ENCODE measurements around the gene DAB2IP.

Gene DAB2IP

DNA sequence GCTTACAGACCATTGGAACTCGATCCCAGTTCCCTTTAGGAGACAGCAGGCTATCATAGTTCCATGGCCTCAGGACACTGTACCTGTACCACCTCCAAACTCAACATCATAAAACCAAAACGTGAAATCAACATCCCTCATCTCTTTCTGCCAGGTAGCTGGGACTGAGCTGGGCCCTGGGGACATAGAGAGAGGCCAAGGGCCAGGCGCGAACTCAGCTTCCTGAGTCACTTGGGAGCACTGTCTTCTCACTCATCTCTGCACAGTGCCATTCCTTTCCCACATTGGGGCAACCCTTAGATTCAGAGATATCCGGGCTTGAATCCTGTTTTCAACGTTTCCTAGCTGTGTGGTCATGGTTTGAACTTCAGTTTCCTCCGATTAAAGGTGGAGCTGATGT, 12.2 kb downstream of the DAB2IP start:
- no peak for DNase-seq (ENCODE audit: low spot score)

DNA sequence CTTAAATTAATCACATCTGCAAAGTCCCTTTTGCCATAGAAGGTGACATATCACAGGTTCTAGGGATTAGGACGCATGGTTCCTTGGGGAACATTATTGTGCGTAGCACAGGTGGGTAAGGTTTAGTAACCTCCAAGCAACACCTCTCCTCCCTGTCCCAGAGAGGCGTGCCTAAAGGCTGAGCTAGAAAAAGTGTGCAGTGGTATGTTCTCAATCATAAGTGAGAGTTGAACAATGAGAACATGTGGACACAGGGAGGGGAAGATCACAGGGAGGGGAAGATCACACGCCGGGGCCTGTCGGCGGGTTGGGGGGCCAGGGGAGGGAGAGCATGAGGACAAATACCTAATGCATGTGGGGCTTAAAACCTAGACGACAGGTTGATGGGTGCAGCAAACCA, 14.9 kb downstream of the DAB2IP start:
- DNase-seq (ENCODE audit: low spot score), result no peak

DNA sequence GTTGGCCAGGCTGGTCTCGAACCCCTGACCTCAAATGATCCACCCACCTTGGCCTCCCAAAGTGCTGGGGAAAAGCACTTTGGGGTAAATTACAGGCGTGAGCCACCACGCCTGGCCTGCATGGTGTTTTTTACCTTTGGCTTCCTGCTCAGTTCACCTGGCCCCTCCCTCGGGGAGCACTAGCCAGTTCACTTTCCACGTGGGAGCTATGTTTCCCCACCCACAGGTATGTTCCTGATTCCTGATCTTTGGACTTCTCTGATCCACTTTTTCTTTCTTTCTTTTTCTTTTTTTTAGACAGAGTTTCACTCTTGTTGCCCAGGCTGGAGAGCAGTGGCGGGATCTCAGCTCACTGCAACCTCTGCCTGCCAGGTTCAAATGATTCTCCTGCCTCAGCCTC, 15.8 kb downstream of the DAB2IP start:
- DNase-seq (ENCODE audit: low spot score), result no peak

DNA sequence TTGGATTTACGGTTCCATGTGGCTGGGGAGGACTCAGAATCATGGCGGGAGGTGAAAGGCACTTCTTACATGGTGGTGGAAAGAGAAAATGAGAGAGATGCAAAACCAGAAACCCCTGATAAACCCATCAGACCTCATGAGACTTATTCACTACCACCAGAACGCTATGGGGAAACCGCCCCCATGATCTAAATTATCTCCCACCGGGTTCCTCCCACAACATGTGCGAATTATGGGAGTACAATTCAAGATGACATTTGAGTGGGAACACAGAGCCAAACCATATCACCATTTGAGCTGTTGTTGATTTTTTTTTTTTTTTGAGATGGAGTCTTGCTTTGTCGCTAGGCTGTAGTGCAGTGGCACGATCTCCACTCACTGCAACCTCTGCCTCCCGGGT, 16.5 kb downstream of the DAB2IP start:
- no peak for DNase-seq (ENCODE audit: low spot score)

DNA sequence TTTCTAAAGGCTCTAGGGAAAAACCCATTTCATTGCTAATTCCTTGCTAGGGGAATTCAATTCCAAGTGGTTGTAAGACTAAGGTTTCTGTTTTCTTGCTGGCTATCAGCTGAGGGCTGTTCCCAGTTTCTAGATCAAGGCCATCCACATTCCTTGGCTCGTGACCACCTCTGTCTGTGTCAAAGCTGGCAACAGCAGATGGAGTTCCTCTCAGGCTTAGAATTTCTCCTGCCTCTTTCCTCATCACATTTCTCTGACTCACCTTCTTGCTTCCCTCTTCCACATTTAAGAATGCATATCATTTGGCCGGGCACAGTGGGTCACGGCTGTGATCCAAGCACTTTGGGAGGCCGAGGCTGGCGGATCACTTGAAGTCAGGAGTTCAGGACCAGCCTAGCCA, 19.0 kb downstream of the DAB2IP start:
- no peak for DNase-seq (ENCODE audit: low spot score)

DNA sequence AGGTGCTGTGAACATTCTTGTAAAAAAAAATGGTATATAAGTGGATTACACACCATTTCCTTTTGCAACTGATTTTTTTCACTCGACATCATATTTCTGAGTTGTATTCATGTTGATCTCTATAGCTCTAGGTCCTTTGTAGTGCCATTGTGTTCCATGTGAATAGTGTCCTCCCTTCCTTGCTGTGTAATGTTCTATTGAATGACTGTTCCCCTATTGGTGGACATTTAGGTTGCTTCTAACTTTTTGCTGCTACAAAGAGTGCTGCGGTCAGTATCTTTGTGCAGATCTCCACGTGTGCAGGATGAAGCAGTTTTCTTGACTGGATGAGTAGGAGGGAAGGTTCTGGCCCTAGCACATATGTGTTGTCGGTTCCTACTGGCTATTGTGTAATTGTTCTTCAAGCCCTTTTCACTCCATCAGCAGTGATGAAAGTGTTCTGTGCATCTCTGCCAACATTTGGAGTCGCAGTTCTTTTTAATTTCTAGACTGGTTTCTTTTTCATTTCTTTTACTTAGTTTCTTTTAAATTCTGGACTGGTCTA, 20.2 kb downstream of the DAB2IP start:
- DNase-seq (ENCODE audit: low spot score), result no peak

DNA sequence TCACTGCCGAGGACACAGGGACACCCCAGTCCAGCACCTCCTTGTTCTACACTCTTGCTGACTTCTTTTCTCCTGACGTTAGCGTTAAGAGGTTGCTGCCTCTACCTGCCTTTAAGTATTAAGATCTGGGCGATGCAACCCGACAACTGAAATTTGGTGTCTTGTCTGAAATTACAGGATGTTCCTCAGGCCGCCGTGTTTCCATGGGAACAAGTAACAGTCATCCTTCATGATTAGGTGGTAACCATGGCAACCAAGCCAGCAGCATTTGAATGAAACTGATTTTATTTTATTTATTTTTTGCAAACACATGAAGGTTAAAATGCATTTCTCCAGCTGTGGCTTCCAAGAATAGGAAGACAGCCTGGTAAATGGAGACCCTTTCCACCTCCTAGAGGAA, 20.8 kb downstream of the DAB2IP start:
- DNase-seq (ENCODE audit: low spot score), result no peak

DNA sequence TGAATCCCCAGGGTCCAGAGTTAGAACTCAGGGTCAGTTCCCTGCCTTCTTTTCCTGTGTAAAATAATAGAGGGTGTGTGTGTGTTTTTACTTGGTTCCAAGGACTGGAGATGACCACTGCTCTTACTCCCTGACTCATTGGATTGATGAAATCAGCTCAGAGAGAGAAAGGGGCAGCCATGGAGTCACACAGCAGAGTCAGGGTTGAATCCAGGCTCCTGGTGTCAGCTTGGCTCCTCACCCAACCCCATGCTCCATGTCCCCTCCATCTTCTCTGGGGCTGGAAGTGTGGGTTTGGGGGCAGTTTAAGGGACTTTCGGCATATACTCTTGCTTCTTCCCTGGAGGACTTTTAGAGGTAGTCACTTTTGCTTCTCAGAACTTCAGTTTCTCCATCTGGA, 21.6 kb downstream of the DAB2IP start:
- DNase-seq (ENCODE audit: low spot score), result no peak

DNA sequence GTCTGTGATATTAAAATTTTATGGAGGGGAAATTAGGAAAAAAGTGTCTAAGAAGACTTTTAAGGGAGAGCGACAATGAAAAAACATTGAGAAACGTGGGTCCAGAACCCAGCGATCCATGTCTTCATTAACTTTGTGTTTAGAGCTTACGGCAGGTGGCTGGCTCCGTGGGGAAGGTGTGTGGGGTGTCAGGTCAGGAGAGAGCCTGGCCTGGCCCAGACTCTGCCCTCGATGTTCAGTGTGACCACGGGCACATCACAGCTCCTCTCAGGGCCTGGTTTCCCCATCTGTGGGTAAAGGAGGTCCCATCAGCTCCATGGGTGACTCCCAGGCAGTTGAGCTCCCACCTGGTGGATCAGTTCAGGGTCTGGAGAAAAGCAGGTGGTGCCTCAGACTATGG, 22.1 kb downstream of the DAB2IP start:
- no peak for DNase-seq (ENCODE audit: low spot score)

DNA sequence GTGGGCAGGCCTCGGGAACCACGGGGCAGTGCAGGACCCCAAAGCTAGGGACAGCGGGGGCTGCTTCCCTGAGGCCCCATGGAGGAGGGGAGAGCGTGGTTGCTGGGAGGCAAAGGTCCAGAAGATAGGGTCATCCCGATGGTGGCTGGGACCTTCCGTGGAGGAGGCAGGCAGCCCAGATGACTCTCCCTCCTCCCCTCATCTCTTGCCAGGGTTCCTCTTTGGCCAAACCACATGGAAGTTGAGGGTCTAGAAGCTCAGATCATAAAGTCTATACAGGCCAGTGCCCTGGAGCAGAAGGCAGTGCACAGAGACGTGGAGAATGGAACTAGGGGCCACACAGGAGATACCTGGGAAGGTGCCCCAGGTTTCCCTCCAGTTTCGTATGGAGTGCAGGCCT, 22.6 kb downstream of the DAB2IP start:
- DNase-seq (ENCODE audit: low spot score), result no peak

DNA sequence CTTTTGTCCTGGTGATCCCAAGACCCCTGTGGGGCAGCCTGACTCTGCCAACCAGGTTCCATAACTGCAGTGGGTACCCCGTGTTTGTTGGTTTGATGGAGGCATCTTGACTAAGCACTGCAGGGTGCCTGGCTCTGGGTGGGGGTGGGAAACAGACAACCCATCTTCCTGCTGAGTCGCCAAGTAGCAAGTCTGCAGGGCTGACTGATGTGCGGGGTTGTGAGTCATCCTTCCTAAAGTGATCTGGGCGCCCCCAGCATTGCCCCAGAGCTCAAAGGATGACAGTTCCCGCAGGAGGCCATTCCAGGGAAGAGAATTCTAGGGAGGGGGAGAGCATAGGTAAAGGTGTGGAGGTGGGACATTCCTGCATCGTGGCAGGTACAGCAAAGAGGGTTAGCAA, 23.5 kb downstream of the DAB2IP start:
- DNase-seq (ENCODE audit: low spot score), result peak; percentile 67

DNA sequence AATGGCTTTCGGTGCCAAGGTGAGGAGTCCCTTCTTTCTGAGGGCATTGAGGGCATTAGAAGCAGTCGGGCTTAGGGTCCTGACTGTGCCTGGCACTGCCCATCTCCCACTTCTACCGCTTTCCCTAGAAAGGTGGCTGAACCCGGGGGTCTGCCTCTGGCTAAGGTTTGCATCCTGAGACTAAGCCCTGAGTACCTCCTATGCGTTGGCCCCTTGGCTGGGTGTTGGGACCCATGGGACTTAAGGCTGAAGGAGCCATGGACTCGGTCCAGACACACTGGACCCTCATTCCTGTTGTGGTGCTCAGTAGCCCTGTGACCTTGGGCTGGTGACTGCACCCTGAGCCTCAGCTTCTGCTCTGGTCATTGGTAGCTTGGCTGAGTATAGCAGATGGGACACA, 23.9 kb downstream of the DAB2IP start:
- DNase-seq (ENCODE audit: low spot score), result no peak

DNA sequence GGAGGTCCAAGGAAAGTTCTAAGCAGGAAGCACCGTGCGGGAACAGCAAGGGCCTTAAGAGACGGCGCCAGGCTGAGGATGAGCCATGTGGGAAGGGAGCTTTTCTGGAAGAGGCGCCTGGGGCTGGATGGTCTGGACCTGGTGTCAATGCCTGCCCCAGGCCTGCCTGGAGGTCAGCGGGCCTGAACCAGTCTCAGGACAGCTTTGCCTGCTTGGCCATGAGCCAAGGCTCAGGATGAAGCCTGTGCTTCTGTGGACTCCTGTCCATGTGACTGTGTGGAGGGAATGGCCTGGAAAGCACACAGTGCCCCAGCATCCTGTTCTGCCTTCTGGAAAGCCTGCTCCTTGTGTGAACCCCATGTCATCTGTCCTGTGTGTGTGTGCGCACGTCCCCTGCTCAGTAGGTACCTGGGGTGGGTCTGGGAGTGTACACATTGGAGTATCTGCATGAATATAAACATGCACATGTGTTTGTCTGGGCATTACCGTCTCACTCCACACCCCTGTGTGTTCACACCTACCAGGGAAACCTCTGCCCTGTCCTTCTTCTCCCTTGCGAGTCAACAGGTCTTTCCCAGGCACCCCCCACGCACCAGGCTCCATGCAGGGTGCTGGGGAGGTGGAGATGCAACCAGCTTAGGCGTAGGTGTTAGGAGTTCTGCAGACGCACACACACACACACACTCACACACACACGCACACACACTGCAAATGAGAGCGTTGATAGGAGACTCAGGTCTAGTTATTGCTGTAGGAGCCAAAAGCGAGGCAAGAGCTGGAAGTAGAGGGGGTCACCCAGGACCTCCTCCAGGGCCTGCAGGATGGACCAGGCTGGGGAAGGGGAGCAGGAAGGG, 24.8 kb downstream of the DAB2IP start:
- DNase-seq (ENCODE audit: low spot score), result no peak

DNA sequence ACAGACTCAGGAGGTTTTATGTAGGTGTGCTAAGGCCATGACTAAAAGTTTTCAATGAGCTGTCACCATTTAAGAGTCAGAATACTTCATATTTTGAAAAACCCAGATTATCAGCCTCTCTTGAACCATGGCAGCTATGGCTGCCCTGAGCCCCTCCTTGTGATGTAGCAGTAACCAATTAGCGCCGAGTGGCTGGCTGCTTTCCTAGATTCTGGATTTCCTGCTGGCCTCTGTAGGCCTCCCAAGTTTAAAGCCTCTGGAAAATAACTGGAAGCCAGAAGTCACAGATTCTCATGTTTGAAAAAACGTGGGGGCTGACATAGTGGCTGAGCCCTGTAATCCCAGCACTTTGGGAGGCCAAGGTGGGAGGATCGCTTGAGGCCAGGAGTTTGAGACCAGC, 25.5 kb downstream of the DAB2IP start:
- DNase-seq (ENCODE audit: low spot score), result no peak

DNA sequence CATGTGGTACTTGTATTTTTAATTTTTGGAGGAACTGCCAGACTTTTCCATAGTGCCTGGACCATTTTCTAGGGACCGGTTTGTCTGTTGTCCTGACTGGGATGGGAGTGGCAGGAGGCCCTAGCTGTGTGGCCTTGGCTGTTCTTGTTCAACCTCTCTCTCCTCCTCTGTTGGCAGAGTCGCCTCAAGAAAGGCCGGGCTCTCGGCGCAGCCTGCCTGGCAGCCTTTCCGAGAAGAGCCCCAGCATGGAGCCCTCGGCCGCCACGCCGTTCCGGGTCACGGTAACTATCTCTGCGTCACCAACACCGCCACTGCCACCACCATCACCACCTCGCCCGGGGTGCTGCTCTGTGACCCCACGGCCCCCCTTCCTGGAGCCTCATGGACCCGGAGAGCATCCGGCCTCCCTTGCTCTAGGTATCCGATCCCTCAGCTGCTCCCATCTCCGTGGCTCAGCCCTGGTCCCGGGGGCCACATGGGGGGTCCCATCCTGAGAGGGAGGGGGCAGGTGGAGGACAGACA, 27.1 kb downstream of the DAB2IP start:
- DNase-seq (ENCODE audit: low spot score), result no peak

DNA sequence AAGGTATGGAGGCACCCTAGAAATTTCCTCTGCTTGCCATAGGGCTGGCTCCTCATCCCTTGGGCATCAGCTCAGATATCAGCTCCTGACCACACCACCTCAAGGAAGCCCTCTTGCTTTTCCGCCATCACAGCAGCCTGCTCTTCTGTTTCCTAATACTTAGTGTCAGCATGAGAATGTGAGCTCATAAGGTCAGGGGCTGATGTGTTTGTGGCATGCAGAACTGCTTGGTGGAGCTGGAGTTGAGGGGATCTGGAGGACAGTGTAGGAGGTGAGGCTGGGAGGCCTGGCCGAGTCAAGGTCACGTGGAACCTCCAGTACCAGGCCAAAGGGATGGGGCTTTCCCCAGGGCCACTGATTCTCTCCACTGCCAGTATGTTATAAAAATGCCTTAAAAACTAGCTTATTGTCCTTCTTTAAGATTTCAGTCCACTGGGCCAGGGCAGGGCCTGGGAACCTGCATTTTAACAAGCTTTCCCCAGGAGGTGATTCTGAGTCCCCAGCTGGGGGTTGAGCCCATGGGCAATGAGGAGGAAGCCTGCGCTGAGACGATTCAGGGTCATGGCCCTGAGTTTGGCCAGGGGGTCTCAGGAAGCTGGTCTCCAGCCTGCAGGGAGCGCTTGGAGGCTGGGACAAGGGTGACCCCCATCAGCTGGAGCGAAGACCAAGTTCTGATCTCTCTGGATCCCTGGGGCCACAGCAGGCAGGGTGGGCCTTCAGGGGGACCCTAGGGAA, 28.6 kb downstream of the DAB2IP start:
- DNase-seq (ENCODE audit: low spot score), result no peak

DNA sequence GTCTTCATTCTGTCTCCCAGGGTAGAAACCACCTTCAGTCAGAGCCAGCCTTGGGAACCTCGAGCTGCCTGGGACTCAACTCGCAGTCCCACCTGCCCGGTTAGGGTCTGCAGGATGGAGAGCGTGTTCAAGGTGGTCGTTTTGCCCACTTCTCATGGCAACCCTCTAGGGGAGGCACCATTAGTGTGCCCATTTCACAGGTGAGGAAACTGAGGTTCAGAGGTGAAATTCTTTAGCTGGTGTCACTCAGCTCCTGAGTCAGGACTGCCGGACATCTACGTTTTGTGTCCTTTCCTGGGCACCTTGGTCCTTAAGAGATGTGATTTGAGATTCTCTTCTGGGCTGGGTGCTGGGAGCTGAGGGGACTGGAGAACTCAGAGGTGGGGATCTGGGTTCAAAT, 30.0 kb downstream of the DAB2IP start:
- no peak for DNase-seq (ENCODE audit: low spot score)

DNA sequence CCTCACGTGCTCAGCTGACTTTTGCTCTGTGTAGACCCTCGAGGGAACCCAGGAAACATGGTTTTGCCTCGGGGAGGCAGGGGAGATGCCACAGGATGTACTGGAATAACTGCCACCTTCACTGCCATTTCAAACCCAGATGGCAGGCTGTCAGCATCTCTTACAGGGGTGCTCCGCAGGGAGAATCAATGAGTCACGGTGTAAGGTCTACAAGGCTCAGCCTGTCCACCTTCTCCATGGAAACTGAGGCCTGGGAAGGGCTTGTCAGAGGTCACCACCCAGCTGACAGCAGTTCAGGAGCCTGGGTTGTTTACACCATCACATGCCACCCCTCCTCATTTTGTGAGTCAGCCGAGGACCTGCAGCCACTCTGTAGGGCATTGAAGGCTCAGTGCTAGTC, 30.8 kb downstream of the DAB2IP start:
- no peak for DNase-seq (ENCODE audit: low spot score)

DNA sequence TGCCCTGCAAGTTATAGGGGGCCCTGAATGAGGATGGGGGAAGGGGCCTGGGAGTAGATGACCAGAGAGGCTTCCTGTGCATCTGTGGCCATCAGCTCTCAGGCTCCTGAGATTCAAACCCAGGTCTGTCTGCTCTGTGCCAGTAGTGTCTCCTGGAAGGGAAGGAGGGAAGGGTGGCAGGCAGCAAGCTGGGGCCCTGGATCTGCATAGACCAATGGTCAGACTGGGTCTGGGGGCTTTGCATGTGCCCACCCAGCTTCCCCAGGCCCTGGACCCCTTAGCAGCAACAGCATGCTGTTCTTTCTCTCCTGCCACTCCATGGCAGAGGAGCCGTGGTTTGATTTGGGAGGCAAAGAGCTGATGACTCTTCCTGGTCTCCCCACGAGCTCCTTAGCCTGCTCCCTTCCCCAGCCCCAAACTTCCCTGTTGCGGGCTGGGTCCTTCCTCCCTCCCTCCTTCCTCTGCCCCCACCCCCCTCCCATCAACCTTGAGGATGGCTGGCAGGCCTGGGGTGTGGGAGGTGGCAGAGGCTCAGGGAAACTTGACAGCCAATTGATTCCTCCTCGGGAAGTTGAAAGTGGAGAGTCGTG, 31.6 kb downstream of the DAB2IP start:
- DNase-seq (ENCODE audit: low spot score), result no peak

DNA sequence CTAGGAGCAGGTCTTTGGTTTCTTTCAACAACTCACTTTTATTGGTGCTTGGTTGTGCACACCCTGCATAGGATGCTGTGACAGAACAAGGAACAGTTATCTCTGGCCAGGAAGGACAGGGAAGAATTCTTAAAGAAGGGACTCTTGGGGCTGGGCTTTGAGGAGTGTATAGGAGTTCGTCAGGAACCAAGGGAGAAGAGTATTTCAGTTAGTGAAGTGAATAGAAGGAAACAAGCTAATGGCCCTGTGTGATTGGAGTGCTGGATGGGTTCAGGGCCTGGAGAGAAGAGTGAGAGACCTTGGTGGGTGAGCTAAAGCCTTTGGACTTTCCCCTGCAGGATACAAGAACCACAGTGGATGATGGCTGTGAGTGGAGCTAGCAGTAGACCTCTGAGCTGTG, 32.2 kb downstream of the DAB2IP start:
- no peak for DNase-seq (ENCODE audit: low spot score)

DNA sequence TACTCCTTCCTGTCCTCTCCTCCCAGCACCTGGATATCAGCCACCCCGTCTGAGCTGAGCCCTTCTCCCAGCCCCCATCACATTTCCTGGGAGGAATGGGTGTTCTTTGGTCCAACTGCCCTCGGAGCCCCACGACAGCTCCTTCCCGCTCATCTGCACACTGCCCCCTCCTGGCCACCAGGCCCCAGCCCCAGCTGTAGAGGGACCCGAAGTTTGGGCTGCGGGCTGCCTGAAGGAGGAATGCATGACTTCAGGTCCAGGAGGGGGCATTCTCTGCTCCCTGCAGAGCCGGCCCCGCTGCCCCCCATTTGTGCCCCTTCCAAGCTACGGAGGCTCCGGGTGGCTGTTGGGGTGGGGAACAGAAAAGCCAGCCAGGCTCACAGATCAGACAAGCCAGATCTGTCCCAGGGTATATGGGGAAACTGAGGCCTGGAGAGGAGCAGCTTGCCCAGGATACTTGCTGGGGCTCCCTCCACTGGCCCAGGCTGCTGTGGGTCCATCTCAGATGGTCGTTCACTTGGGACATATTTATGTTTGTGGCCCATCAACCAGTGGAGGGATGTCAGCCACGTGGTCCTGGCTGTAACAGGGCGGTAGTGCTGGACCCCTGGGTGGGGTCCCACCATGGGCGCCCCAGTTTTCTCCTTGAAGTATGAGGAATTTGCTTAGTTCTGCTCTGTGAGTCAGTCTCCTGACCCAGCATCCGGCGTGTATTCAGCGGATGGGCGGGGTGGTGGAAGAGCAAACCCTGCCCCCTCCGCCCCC, 33.1 kb downstream of the DAB2IP start:
- DNase-seq (ENCODE audit: low spot score), result peak; percentile 73

Measured in hepatic stellate cell (primary cell).